ENCODE results near the gene ELF2.
A peak's percentile ranks its signal among the peaks of the same experiment; 100 is the strongest.

Gene ELF2

GRCh38 chr4:139123910-139124309 lies 53.1 kb downstream of the ELF2 start:
- TF ChIP-seq EGR1 (IDR thresholded peaks at IDR 0.05) (no peak), EP300 (IDR thresholded peaks at IDR 0.05; ENCODE audit: borderline replicate concordance) (no peak), CREB1 (IDR thresholded peaks at IDR 0.05; ENCODE audit: low read depth) (no peak), CEBPB (IDR thresholded peaks at IDR 0.05) (no peak), YY1 (IDR thresholded peaks at IDR 0.05; ENCODE audit: low read depth) (no peak), TEAD4 (IDR thresholded peaks at IDR 0.05) (no peak), NFIC (IDR thresholded peaks at IDR 0.05) (no peak), TCF12 (IDR thresholded peaks at IDR 0.05; ENCODE audit: low read depth) (no peak), USF1 (IDR thresholded peaks at IDR 0.05) (no peak), TAF1 (IDR thresholded peaks at IDR 0.05; ENCODE audit: low read depth) (no peak)

GRCh38 chr4:139118365-139118764 lies 58.7 kb downstream of the ELF2 start:
- TF ChIP-seq RAD21 (IDR thresholded peaks at IDR 0.05; ENCODE audit: low read depth) = no peak
- no peak for TF ChIP-seq EGR1 (IDR thresholded peaks at IDR 0.05)
- no peak for TF ChIP-seq TCF12 (IDR thresholded peaks at IDR 0.05; ENCODE audit: low read depth)
- TF ChIP-seq FOXM1 (IDR thresholded peaks at IDR 0.05; ENCODE audit: borderline replicate concordance, low read depth) = no peak
- TF ChIP-seq ZBTB7A (IDR thresholded peaks at IDR 0.05; ENCODE audit: low read depth) = no peak
- TF ChIP-seq TAF1 (IDR thresholded peaks at IDR 0.05; ENCODE audit: low read depth) = no peak
- no peak for TF ChIP-seq NFIC (IDR thresholded peaks at IDR 0.05)
- TF ChIP-seq TEAD4 (IDR thresholded peaks at IDR 0.05) = no peak
- TF ChIP-seq MAX (IDR thresholded peaks at IDR 0.05) = no peak
- no peak for TF ChIP-seq REST (IDR thresholded peaks at IDR 0.05; ENCODE audit: low read depth)
- TF ChIP-seq YY1 (IDR thresholded peaks at IDR 0.05; ENCODE audit: low read depth) = no peak
- no peak for TF ChIP-seq EP300 (IDR thresholded peaks at IDR 0.05; ENCODE audit: borderline replicate concordance)
- TF ChIP-seq CREB1 (IDR thresholded peaks at IDR 0.05; ENCODE audit: low read depth) = no peak
- TF ChIP-seq CEBPB (IDR thresholded peaks at IDR 0.05) = no peak
- no peak for TF ChIP-seq USF1 (IDR thresholded peaks at IDR 0.05)

GRCh38 chr4:139115226-139115625 lies 61.8 kb downstream of the ELF2 start:
- TF ChIP-seq ZBTB7A (IDR thresholded peaks at IDR 0.05; ENCODE audit: low read depth) = no peak

GRCh38 chr4:139112650-139113049 lies 64.4 kb downstream of the ELF2 start:
- TF ChIP-seq YY1 (IDR thresholded peaks at IDR 0.05; ENCODE audit: low read depth) = no peak
- no peak for TF ChIP-seq USF1 (IDR thresholded peaks at IDR 0.05)
- no peak for TF ChIP-seq TEAD4 (IDR thresholded peaks at IDR 0.05)
- TF ChIP-seq EP300 (IDR thresholded peaks at IDR 0.05; ENCODE audit: borderline replicate concordance) = no peak
- no peak for TF ChIP-seq TAF1 (IDR thresholded peaks at IDR 0.05; ENCODE audit: low read depth)
- TF ChIP-seq EGR1 (IDR thresholded peaks at IDR 0.05) = no peak
- no peak for TF ChIP-seq RAD21 (IDR thresholded peaks at IDR 0.05; ENCODE audit: low read depth)
- no peak for TF ChIP-seq CEBPB (IDR thresholded peaks at IDR 0.05)
- TF ChIP-seq NFIC (IDR thresholded peaks at IDR 0.05) = no peak

- TF ChIP-seq RAD21 (IDR thresholded peaks at IDR 0.05; ENCODE audit: low read depth) (no peak), CREB1 (IDR thresholded peaks at IDR 0.05; ENCODE audit: low read depth) (no peak), ZBTB7A (IDR thresholded peaks at IDR 0.05; ENCODE audit: low read depth) (no peak), EP300 (IDR thresholded peaks at IDR 0.05; ENCODE audit: borderline replicate concordance) (no peak), FOXM1 (IDR thresholded peaks at IDR 0.05; ENCODE audit: borderline replicate concordance, low read depth) (no peak), CEBPB (IDR thresholded peaks at IDR 0.05) (no peak), TEAD4 (IDR thresholded peaks at IDR 0.05) (no peak)
Measured at GRCh38 chr4:139108567-139109128, 68.4 kb downstream of the ELF2 start.

- peak; percentile 94 for TF ChIP-seq RAD21 (IDR thresholded peaks at IDR 0.05; ENCODE audit: low read depth)
- TF ChIP-seq EGR1 (IDR thresholded peaks at IDR 0.05) = no peak
Measured at GRCh38 chr4:139099366-139099982, 77.5 kb downstream of the ELF2 start.

- no peak for TF ChIP-seq YY1 (IDR thresholded peaks at IDR 0.05; ENCODE audit: low read depth)
- TF ChIP-seq TCF12 (IDR thresholded peaks at IDR 0.05; ENCODE audit: low read depth) = no peak
- TF ChIP-seq CEBPB (IDR thresholded peaks at IDR 0.05) = no peak
- no peak for TF ChIP-seq EGR1 (IDR thresholded peaks at IDR 0.05)
- TF ChIP-seq TAF1 (IDR thresholded peaks at IDR 0.05; ENCODE audit: low read depth) = no peak
- no peak for TF ChIP-seq REST (IDR thresholded peaks at IDR 0.05; ENCODE audit: low read depth)
- no peak for TF ChIP-seq NFIC (IDR thresholded peaks at IDR 0.05)
- TF ChIP-seq MAX (IDR thresholded peaks at IDR 0.05) = no peak
- TF ChIP-seq CREB1 (IDR thresholded peaks at IDR 0.05; ENCODE audit: low read depth) = no peak
- no peak for TF ChIP-seq ZBTB7A (IDR thresholded peaks at IDR 0.05; ENCODE audit: low read depth)
- TF ChIP-seq TEAD4 (IDR thresholded peaks at IDR 0.05) = no peak
- no peak for TF ChIP-seq EP300 (IDR thresholded peaks at IDR 0.05; ENCODE audit: borderline replicate concordance)
- no peak for TF ChIP-seq RAD21 (IDR thresholded peaks at IDR 0.05; ENCODE audit: low read depth)
- no peak for TF ChIP-seq USF1 (IDR thresholded peaks at IDR 0.05)
Measured at GRCh38 chr4:139092271-139092670, 84.7 kb downstream of the ELF2 start.

All from Ishikawa (cell line).